Lower leg skin (tissue), 3 donors: ENCODE data around the gene CCDC116.

Source experiments
- CTCF ChIP-seq, 3 donors: fragments of 450-650 bp; IDR thresholded peaks; one replicate each; pipeline ENCODE4 v1.5.1; 2016; ENCODE audit warnings: antibody characterized with exemption in 3 of 3, mild to moderate bottlenecking in 3 of 3, moderate library complexity in 2 of 3
- POLR2A ChIP-seq, 2 donors: fragments of 450-650 bp; IDR thresholded peaks; one replicate each; pipeline ENCODE4 v1.6.1; 2016 to 2017; ENCODE audit warnings: antibody characterized with exemption in 2 of 2, mild to moderate bottlenecking in 1 of 2, moderate library complexity in 1 of 2

- no peak for TF ChIP-seq CTCF (IDR thresholded peaks at IDR 0.05)
- no peak for TF ChIP-seq POLR2A (IDR thresholded peaks at IDR 0.05)
Measured at GRCh38 chr22:21634081-21634480, 1.5 kb downstream of the CCDC116 start.
